Kidney capillary endothelial cell (primary cell): ENCODE data around the gene DLG4.
"Not testable (repeated sequence)": the region's sequence is repeated elsewhere in the genome, so short reads cannot be mapped to it uniquely, and the experiment has no call there.

Experiments
- DNase-seq: peaks from one replicate; pipeline ENCODE4 v3.0.0-alpha.2; 2018; ENCODE audit warnings: low spot score

The DLG4 gene

DNA sequence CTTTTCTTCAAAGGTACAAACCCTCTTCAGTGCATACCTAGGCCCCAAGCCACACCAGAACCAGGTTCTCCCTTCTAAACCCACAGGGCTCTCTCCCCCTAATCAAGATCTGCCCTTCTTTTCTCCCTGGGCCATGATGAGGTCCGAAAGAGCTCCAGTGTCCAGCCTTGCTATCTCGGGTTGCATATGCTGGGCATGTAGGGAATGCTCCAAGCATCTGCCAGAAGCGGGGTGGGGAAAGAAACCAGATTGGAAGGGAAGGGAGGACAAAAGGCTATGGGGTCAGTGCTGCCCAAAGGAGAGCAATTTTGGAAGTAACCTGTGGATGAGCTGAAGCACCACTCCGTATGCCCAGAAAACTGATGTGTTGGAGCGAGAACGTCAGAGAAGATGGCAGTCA, 29.6 kb upstream of the DLG4 start:
- DNase-seq: no peak

DNA sequence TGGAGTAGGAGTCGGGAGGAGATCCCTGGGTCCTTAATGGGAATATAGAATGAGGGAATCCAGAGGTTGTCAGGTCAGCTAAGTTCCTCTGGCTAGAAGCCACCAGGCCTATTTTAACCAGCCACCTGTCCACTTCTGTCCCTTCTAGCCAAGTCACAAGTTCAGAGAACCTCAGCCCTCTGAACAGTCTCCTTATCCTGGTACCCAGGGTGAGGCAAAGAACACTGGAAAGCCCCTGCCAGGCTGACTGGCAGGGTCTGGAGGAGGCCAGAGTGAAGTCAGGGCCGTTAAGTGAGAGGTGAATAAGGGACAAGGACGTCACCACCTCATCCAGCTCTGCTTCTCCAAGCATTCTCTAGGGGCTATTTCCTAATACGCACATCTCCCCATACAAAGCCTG, 29.2 kb upstream of the DLG4 start:
- no peak for DNase-seq

DNA sequence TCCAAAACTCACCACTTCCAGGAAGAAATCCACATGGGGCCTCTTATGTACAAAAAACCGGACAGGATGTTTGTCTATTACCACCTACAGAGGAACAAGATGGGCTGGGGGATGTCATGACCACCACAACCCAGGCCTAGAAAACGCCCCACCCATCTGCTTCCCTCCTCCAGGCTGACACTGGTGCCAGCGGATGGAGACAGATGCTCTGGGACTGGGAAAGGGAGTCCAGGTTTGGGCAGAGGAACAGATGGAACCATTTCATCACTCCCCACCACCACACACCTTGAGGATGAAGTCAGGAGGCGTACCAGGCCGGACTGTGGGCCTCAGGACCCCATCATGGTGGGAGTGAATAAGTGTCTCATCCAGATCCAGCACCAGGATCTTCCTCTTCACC, 27.1 kb upstream of the DLG4 start:
- no peak for DNase-seq

DNA sequence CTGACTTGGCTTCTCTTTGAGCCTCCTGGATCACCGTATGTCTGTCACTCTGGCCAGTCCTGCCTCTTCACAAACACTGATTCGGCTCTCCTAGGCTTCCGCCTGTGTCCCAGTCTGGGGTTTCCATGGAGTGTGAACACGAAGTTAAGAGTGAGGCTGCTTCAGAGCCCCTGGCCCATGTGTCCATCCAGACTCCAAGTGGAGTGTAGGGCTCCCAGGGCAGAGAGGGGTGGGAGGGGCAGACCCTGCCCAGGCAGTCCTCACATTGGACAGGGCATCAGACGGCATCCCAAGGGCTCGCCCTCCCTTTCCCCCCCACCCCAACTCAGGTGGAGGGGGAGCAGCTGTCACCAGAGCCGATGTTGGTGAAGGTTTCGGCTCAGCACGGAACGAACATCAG, 24.2 kb upstream of the DLG4 start:
- DNase-seq: not testable (repeated sequence)

DNA sequence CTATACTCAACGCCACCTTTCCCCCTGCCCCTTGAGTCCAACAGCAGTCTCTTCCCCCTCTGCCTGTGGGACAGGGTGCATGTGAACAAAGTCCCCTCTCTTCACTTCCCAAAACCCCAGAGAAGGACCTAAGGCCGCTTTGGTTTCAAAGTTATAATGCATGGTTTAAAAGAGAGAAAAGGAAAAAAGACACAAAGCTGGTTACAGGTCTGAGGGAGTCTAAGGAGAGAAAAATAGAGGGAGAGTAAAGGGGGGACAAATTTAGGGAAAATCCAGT, 23.8 kb upstream of the DLG4 start:
- DNase-seq: no peak

DNA sequence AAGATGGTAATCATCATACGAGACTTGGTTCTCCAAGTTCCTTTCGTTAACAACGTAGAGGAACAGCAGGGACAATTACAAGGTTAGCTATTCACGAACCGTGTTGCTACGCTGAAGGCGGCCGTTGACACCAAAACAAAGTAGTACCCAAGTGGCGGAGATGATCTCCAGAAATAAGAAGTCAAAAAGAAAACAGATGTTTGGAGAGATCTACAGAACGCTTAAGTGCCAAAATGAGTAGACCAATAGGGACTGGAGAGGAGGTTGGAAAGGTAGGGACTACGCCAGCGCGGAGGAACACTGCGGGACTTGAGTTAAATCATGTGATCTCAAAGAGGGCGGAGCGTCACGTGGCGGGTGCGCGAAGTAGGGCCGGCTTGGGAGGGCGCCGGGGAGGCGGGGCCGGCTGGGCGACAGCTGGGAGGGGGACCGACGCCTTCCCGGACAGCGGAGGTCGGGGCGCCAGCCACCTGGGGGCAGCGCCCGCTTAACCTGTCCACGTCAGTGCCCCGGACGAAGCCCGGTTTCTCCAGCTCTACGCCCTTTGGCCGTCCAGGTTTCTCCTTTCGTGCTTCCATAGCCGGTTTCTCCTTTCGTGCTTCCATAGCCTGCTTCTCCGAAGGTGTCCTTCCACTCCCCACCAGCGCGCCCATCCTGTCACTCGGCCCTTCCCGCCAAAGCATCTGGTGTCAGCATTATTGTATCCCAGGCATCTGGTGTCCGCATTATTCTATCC, 23.2 kb upstream of the DLG4 start:
- peak; percentile 87 for DNase-seq

DNA sequence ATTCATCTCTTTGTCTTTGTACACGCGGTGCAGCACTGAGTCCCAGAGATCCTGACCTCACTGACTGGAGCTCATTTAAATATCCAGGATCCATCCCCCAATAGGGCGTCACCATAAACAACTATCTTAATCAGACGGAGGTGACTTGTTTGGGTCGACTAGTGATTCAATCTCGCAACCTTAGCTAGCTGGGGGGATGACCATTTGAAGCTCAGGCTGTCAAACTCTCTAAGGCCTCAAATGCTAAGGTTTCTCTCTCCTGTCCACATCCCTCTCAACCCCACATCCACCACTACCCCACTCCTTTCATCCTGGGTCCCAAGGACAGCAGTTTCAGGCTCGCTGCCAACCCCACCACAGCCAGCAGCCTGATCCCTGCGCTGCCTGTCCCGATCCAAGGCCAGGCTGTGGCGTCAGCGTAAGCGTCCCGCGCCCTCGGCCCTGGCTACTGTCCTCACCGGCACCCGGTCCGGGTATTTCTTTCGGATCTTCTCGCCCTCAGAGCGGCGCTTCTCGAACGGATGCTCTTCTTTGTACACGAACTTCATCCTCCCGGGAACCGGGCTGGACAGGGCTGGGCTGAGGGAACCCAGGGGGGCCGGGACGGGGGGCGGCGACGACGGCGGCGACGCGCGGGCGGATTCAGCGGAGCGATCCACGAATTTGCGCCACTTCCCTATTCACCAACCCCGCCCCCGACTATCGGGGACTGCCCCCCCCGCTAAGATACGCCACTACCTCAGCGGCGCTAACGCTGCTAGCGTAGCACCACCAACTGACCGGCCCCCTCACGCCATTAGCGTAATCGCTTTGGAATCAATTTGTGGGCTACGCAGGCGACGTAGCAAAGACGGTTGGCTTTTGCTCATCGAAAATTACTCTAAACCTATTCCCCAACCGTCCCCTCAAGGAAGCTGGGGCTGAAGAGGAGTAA, 22.4 kb upstream of the DLG4 start, which contains the start of gene GABARAP:
Gene GABARAP, minus strand, starts transcription at position 667 of the 934 bp plus-strand sequence. Its CDS starts 119 bp downstream, at position 548.
- DNase-seq: peak; percentile 88

DNA sequence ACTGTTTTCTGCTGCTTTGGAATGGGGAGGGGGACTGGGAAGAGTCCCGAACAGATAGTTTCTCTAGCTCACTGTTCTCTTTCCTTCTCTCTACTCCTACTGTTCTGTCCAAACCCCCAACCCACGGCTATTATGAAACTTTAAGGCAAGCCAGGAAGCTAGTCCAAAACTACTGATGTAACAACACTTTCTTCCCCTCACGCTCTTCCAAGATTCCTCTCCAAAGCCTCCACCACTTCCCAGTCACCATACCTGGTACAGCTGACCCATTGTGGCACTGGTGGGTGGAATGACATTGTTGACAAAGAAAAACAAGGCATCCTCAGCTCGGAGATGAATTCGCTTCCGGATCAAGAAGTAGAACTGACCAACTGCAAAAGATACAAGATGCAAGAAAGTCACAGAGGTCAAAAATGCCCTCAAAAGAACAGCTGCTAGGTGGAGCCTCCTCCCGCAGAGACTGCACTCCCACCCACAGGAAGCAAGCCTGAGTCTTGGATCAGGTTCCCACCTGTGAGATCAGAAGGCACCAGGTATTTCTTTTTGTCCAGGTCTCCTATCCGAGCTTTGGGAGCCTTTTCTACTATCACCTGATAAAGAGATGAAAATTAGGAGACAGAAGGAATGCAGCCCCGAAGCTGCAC, 21.6 kb upstream of the DLG4 start:
- no peak for DNase-seq

DNA sequence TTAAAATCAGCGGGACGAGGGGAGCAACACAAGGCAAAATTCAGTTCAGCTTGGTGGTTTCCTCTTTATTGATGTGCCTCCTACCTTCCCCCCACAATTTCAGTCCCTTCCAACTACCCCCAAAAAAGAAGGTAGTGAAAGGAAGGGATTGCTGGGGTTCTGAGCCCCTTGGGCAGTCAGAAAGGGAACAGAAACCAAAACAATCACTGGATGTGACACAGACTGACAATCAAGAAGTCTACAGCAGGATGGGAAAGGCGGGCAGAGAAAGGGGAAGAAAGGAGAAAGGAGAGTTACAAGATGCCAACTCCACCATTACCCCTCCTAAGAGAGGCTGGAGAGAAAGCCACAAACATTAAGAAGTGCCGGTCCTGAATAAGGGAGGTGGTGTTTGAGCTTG, 20.7 kb upstream of the DLG4 start:
- DNase-seq: no peak

DNA sequence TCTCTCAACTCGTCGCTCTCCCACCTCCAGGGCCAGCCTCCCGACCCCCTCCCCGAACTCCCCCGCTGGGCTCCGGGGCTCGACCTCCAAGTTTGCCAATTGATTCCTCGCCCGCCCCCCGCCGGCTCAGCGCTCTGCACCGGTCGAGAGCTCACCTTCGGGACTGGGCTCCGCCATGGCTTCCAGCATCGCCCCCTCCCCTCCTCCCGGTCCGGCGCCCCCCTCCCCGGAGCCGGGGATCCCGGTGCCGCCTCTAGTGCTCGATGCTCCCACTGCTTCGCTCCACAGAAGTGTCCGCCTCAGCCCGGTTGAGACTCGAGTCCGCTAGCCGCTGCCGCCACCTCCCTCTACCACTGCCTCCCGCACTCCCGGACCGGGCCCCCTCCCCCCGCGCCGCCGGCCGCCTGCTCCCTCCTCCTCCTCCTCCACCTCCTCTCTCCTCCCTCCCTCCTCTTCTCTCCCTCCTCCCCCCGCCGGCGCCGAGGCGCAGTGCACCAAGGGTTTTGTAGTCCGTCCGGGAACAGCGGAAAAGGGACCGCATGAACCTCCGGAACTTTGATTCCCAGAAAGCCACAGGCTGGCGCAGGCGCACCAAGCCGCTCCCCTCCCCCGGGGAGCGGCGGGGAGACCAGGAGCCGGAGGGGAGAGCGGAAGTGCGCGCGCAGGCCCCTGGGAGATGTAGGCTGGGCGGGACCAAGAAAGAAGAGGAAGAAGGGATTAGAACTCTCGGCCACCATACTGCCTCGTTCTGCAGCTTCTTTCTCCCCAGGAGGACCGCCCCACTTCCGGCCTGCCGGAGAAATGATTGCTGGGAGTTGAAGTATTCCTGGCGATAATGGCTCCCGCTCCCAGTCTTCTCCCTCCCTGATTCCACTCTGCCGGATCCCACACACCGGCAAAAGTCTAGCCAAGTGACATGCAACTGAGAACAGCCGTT, 19.7 kb upstream of the DLG4 start, which contains the start of gene PHF23:
Gene PHF23, minus strand, starts transcription at position 367 of the 937 bp plus-strand sequence. Its CDS starts 178 bp downstream, at position 189.
- DNase-seq: peak; percentile 99

DNA sequence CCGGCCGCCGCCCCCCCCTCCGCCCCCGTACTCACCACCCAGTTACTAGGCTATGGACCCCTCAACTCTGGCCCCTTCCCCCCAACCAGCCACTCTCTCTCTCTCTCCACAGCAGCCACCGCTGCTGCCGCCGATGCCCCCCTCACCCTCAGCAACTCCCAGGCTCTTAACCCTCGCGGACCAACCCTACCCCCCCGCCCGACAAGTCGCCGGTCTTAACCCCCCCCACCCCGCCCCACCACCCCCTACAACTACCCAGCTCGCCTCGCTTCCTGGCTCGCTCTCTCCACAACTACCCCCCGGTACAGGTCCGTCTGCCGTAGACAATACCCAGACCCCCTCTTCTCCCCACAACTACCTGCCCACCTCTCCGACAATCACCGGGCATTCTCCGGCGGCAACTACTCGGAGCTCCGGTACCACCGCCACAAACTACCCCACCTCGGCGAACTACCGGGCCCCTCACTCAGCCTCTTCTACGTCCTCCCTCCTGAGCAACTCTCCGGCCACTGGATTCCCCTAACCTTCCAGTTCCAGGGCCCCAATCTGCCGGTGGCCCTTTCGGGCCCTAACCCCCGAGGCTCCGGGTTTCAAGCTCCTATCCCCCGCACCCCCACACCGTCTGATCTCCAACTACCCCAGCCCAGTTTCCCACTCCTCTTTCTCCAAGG, 18.9 kb upstream of the DLG4 start:
- no peak for DNase-seq

DNA sequence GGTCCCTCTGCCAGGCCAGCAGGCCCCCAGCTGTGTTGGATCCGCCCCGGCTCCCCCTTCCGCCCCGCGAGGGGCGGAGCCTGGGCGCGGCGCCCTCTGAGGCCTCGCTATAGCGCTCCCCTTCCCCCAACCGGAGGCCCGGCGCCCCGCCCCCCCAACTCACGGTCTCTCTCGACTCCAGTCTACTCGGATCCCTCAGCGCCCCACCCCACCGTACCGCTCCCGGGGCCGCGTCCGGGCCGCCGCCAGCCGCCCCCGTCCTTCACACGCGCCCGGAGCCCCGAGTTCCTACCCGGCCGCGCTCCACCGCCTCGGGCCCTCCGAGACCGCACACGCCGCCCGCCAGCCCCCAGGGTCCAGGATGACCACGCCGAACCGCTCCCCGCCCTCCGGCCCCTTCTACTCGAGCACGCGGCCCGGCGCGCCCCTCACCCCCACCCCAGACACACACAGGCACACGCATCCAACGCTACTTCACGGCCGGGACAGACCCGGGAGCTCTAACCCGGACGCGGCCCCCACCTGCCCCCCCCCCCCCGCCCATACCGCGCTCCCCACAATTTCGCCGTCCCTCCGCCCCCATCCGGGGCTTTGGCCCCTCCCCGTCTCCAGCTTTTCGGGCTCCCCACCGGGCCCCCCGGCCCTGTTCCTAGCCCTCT, 18.3 kb upstream of the DLG4 start:
- DNase-seq: no peak

DNA sequence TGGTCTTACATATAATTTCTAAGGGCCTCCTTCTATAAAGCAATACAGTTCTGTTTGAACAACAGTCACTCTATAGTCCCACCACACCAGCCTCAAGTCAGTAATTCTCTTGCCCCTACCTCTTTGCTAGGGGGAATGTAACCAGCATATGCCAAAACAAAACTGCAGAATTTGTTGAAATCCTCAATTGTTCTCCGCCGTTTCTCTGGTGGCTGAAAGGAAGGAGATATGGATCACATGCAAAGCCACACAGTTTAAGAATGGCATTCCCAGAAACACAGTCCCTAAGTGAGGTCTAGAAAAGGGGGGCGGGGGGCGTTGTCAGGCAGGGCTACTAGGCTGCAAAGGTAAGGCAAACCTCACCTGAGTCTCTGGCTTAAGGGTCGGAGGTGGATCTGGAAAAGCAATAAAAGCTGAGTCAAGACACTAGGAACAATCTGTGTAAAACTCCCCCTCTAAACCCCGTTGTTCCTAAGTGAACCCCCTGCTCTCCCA, 17.7 kb upstream of the DLG4 start:
- DNase-seq: no peak

DNA sequence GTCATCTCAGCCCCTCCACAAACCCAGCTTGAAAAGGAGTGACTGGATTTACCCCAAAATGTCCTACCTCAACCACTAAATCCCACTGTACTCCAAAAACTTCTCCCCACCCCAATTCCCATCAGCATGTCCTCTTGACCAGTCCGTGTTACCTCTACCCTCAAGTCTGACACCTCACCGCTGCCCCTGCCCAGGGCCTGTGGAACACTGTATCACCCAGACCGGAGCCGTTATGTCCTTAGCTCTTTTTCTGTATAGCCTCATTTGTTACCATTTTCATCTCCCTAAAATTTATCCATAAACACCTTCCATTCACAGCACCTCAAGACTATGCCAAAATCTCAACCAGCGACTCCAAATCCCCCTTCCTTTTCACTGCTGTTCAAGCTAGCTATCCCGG, 17.2 kb upstream of the DLG4 start:
- DNase-seq: no peak

DNA sequence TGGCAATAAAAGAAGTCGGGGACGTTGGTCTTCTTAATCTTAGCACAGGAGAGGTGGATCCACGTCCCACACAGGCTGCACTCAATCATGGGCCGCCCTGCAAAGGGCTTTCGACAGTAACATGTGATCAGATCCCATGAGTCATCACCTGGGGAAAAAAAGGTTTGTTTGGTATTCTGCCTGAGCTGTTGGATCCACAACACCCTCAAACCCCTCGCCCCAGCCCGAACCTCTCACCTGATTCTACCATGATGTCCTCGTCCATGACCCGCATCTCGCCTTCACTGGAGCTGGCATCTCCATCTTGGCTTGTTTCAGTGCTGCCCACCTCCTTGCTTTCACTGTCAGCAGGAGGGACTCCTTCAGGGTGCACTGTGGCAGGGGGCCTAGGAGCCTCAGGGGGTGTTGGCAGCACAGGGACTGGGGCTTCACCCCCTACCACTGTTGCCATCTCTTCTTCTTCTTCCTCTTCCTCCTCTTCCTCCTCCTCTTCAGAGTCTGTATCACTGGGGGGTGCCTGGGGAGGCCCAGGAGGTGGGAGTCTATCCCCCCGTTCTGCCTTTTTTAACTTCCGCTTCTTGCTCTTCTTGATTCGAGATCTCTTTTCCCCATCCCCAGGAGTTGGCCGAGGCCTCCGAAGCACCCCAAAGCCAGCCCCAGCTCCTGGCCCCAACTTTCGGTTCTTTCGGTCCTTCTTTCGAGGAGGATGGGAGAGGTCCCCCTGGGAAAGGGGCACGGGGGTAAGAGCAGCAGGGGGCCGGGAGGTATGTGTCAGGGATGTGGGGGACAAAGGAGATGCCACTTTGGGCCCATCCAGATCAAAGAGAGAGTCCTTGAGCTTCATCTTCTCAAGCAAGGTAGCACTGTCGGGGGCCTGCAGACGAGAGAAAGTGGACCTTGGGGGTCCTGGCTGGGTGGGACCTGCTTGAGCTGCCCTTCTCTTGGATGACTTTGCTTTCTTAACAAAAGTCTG, 16.3 kb upstream of the DLG4 start:
- DNase-seq: no peak

DNA sequence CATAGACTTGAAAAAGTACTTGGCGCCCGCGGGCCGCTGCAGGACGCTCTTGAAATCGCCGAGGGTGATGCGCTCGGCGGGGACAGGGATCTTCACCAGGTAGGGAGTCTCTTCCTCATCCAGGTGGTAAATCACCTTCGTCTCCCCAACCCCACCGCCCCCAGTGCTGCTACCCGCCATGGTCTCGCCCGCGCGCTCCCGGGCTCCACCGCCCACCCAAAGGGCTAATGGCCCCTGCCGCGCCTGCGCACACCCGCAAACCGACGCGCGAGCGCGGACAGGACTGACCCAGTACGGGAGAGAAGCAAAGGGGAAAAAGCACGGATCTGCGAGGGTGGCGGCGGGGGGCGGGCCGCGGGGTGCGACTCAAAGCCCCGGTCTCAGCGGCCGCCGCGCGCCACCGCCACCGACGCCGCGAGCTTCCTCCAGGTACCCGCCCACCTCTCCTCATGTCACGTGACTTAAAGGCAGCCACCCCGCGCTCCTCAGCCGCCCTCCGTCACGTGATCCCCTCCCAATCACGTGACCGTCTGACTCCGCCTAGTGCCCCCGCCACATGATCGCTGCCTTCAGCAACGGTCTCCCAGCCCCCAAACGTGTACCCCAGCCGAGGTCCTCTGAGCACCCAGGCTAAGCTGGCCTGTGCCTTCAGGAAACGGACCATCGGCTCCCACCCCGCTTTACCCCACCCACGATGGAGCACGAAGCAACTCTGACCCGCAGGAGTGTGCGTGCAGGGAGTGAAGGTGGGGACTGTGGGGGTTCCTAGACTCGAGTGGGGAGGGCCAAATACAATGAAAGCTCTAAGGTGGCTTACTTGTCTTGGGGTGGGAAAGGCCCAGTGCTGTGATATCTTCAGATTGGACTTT, 14.7 kb upstream of the DLG4 start, which contains the start of gene DVL2:
Gene DVL2, minus strand, starts transcription at position 435 of the 869 bp plus-strand sequence. Its CDS starts 255 bp downstream, at position 180.
- peak; percentile 91 for DNase-seq

DNA sequence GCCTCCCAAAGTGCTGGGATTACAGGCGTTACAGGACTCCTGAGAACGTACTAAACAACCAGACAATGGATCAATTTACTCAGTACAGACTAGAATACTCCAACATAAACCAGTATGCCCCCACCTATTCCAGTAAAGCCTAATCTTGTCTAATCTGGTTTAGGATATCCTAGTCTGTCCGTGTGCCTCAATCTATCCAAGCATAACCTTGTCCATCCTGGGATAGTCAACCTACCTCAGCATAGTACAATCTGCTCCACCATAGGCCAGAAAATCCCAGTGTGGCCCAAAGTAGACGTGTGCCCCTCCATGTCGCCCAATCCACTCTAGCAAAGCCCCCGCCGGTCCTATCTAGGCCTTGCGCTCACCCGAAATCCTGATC, 14.1 kb upstream of the DLG4 start:
- DNase-seq: no peak

DNA sequence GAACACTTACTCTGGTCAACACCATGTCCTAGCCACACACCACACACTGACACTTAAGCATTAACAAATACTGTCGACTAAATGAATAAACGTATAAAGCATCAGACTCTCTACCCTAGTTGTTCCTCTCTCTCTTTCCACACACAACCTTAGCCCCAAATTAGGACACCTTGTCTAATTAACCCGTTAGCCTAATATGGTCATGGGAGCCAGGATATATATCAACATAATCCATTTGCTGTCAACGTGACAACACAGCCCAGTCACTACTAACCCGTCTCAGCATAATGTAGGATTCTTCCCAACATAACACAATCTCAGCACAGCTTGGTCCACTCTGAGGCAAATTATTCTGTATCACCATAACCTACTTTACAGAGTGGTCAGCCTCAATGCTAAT, 12.5 kb upstream of the DLG4 start:
- DNase-seq: no peak
